Renal cortex interstitium (tissue), 3 donors: ENCODE data around the gene SLC16A3. TPM values are rescaled to one million over a fixed set of nuclear protein-coding genes. Genes with fewer than 3 reads are reported as not detected.

ENCODE experiments used
- polyA plus RNA-seq, 3 donors: library from polyadenylated mRNA; unstranded; fragments of 120-200 nt; gene quantifications; one replicate each; pipeline ENCODE4 v1.2.1, GENCODE V29; 2013; ENCODE audit not compliant: insufficient read length in 3 of 3

Gene SLC16A3
- polyA plus RNA-seq, 3 donors: 9.0 to 36.8 (median 10.5) TPM

Other genes starting within 250 kb of the SLC16A3 start
- 10 to 100 TPM; 28.8 to 47.2 (median 40.8) TPM for gene CENPX, start 206.2 kb upstream of the SLC16A3 start, polyA plus RNA-seq
- 10 to 100 TPM; 10.8 to 17.5 (median 15.7) TPM for gene LRRC45, start 205.7 kb upstream of the SLC16A3 start, polyA plus RNA-seq
- gene RAC3, start 197.4 kb upstream of the SLC16A3 start, polyA plus RNA-seq: 10 to 100 TPM in 2 of 3 donors, 1 to 10 TPM in 1; 8.3 to 16.2 (median 11.7) TPM
- gene DCXR, start 191.3 kb upstream of the SLC16A3 start, polyA plus RNA-seq: 100 to 1,000 TPM in 1 of 3 donors, 10 to 100 TPM in 2; 78.9 to 120 (median 88.7) TPM
- gene RFNG, start 177.2 kb upstream of the SLC16A3 start, polyA plus RNA-seq: 10 to 100 TPM; 28.5 to 57.8 (median 47.2) TPM
- 100 to 1,000 TPM in 2 of 3 donors, 10 to 100 TPM in 1; 98.3 to 138 (median 132) TPM for gene GPS1, start 177.1 kb upstream of the SLC16A3 start, polyA plus RNA-seq
- gene DUS1L, start 163.2 kb upstream of the SLC16A3 start, polyA plus RNA-seq: 10 to 100 TPM; 66.2 to 92.0 (median 90.5) TPM
- gene FASN, start 130.8 kb upstream of the SLC16A3 start, polyA plus RNA-seq: 10 to 100 TPM; 32.1 to 58.6 (median 50.4) TPM
- gene CCDC57, start 16.2 kb upstream of the SLC16A3 start, polyA plus RNA-seq: 10 to 100 TPM; 47.3 to 90.6 (median 57.0) TPM
- gene CSNK1D, start 44.7 kb downstream of the SLC16A3 start, polyA plus RNA-seq: 100 to 1,000 TPM; 116 to 137 (median 127) TPM
- gene CD7, start 88.6 kb downstream of the SLC16A3 start, polyA plus RNA-seq: under 1 TPM; 0.34 to 0.42 (median 0.40) TPM
- 1 to 10 TPM; 1.4 to 2.0 (median 1.8) TPM for gene SECTM1, start 104.7 kb downstream of the SLC16A3 start, polyA plus RNA-seq
- not detected for gene TEX19, start 130.2 kb downstream of the SLC16A3 start, polyA plus RNA-seq
- under 1 TPM in 2 of 3 donors, not detected in 1; 0.70 to 0.73 TPM for gene UTS2R, start 142.7 kb downstream of the SLC16A3 start, polyA plus RNA-seq
- gene HEXD, start 189.3 kb downstream of the SLC16A3 start, polyA plus RNA-seq: 10 to 100 TPM; 28.1 to 55.7 (median 38.3) TPM
- 10 to 100 TPM; 20.8 to 31.7 (median 27.6) TPM for gene OGFOD3, start 189.5 kb downstream of the SLC16A3 start, polyA plus RNA-seq
- 10 to 100 TPM; 43.7 to 56.5 (median 51.1) TPM for gene CYBC1, start 221.7 kb downstream of the SLC16A3 start, polyA plus RNA-seq
- 10 to 100 TPM; 88.2 to 99.3 (median 94.8) TPM for gene NARF, start 229.7 kb downstream of the SLC16A3 start, polyA plus RNA-seq